Measurements from ENCODE around the gene BRI3BP. TPM values are rescaled to one million over a fixed set of nuclear protein-coding genes. Genes with fewer than 3 reads are reported as not detected.

Gene BRI3BP
- total RNA-seq, 1 experiment from 2014 or later, result 19.4 TPM

DNA sequence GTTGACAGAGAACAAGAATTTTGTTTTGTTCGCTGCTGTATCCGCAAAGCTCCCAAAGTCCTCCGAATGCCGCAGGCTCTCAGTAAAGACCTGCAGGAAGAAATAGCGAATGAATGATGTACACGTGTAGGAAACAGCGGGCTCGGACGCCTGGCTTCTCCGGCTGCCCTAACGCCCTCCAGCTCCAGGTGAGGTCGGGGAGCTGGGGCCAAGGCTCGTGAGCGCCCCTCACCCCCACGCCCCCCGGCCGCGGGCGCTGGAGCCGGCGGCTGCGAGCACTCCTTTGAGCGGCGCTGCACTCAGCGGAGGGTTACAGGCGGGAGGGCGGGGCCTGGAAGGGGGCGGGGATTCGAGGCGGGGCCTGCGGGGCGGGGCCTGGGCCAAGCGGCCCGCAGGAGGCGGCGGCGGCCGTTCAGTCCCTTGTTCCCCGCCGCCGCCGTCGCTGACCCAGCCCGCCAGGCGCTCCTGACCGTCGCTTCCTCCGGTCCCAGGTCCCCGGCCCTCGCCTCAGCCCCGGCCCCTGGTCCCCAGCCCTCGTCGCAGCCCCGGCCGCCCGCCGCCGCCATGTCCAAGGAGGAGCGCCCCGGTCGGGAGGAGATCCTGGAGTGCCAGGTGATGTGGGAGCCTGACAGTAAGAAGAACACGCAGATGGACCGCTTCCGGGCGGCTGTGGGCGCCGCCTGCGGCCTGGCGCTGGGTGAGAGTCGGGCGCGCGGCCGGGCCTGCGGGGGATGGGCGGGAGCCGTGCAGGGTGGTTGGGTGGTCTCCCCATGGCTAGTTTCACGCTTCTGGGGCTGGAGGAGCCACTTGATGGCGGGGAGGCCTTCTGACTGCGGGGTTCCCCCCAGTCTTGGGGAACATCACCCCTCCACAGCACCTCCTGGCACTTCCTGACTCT lies 71.8 kb downstream of the BRI3BP start, which contains the start of gene AACS:
Gene AACS (plus strand): TSS at position 415 of the 898 bp plus-strand sequence. CDS start 150 bp downstream, at position 565.
- H3K9me3 ChIP-seq (ENCODE audit: insufficient read depth, low read depth), result no peaks in the 10 kb centered on the region
- H3K36me3 ChIP-seq (ENCODE audit: low read depth), result no peaks in the 10 kb centered on the region
- TF ChIP-seq, protein P1, sequence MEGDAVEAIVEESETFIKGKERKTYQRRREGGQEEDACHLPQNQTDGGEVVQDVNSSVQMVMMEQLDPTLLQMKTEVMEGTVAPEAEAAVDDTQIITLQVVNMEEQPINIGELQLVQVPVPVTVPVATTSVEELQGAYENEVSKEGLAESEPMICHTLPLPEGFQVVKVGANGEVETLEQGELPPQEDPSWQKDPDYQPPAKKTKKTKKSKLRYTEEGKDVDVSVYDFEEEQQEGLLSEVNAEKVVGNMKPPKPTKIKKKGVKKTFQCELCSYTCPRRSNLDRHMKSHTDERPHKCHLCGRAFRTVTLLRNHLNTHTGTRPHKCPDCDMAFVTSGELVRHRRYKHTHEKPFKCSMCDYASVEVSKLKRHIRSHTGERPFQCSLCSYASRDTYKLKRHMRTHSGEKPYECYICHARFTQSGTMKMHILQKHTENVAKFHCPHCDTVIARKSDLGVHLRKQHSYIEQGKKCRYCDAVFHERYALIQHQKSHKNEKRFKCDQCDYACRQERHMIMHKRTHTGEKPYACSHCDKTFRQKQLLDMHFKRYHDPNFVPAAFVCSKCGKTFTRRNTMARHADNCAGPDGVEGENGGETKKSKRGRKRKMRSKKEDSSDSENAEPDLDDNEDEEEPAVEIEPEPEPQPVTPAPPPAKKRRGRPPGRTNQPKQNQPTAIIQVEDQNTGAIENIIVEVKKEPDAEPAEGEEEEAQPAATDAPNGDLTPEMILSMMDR (conservative IDR thresholded peaks at IDR 0.05), result no peak
- TF ChIP-seq EZH2 (IDR thresholded peaks at IDR 0.05; ENCODE audit: low read depth), result no peak
- ChIA-PET POLR2A (ENCODE audit: unreplicated experiment) (interaction anchor here (0.7 kb wide), 1 partner anchor 1707 kb away, joined by 4 read pairs; no protein-coding TSS in a partner anchor), CTCF (no interaction called here)
- H3K79me2 ChIP-seq (ENCODE audit: low read depth), result peaks cover 19% of the 10 kb centered on the region
- H3K4me3 ChIP-seq, result peak within 1 kb of the TSS; percentile 90
- H3K4me2 ChIP-seq, result peak within 1 kb of the TSS; percentile 95
- no peaks in the 10 kb centered on the region for H3F3A ChIP-seq (ENCODE audit: insufficient read depth, low read depth)
- H3K27ac ChIP-seq, result no peak within 1 kb of the TSS
- H3K27me3 ChIP-seq (ENCODE audit: insufficient read depth, low read depth), result no peaks in the 10 kb centered on the region
- peaks cover 16% of the 10 kb centered on the region; the same call in 1 of the 2 replicates for H3K4me1 ChIP-seq (replicated peaks; ENCODE audit: insufficient read depth)
- intact Hi-C loops (cut with micrococcal nuclease; ENCODE audit: unreplicated experiment), result loop anchor here (1.0 to 10.0 kb wide), 2 partner anchors 16 to 70 kb away; partner anchors contain the start of gene BRI3BP
- peak within 1 kb of the TSS; percentile 84 for H2AFZ ChIP-seq
- BruUV-seq (replicated peaks), result no TSS peak
- peak; percentile 37 to 66 for DNase-seq
- no peaks in the 10 kb centered on the region for H3K9me2 ChIP-seq (ENCODE audit: insufficient read depth)
- H4K20me1 ChIP-seq (ENCODE audit: insufficient read depth), result no peaks in the 10 kb centered on the region

- Histone ChIP-seq H3K4me3 (peak overlapping the region; percentile 90), H4K20me1 (ENCODE audit: insufficient read depth) (no peaks in the 10 kb centered on the region), H3K9me2 (ENCODE audit: insufficient read depth) (no peaks in the 10 kb centered on the region), H3F3A (ENCODE audit: insufficient read depth, low read depth) (no peaks in the 10 kb centered on the region), H3K4me1 (replicated peaks; ENCODE audit: insufficient read depth) (peaks cover 16% of the 10 kb centered on the region; the same call in 1 of the 2 replicates), H2AFZ (peak overlapping the region; percentile 84), H3K79me2 (ENCODE audit: low read depth) (peaks cover 19% of the 10 kb centered on the region), H3K27ac (no peak overlapping the region), H3K4me2 (peak overlapping the region; percentile 95), H3K27me3 (ENCODE audit: insufficient read depth, low read depth) (no peaks in the 10 kb centered on the region), H3K36me3 (ENCODE audit: low read depth) (no peaks in the 10 kb centered on the region), H3K9me3 (ENCODE audit: insufficient read depth, low read depth) (no peaks in the 10 kb centered on the region)
- BruUV-seq (replicated peaks), result no TSS peak
- no peak for DNase-seq
- ChIA-PET POLR2A (ENCODE audit: unreplicated experiment) (no interaction called here), CTCF (interaction anchor here (0.7 kb wide), 1 partner anchor 111 kb away, joined by 9 read pairs; no protein-coding TSS in a partner anchor)
- intact Hi-C loops (cut with micrococcal nuclease; ENCODE audit: unreplicated experiment), result loop anchor here (1.0 to 10.0 kb wide), 2 partner anchors 17 to 71 kb away; partner anchors contain the start of gene BRI3BP
- TF ChIP-seq, protein P1 (conservative IDR thresholded peaks at IDR 0.05), result no peak
- no peak for TF ChIP-seq EZH2 (IDR thresholded peaks at IDR 0.05; ENCODE audit: low read depth)
Observed at GRCh38 chr12:125065919-125066570, 72.6 kb downstream of the BRI3BP start.

DNA sequence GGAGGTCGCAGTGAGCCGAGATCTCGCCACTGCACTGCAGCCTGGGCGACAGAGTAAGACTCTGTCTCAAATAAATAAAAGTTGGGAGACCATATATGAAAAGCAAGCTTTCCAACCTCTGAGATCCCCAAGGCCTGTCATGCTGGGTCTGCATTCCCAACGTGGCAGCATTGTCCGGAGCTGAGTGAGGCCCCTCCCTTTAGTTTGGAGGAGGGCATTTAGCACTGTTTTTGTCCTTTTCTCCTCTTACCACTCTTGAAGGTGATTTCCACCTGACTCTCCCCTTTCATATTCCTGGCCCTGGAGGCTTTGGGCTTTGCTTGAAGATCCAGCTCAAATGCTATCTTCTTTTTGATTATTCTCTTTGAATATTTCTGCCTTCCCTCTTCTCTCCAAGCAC lies 74.9 kb downstream of the BRI3BP start:
- Histone ChIP-seq H3K4me3 (no peak overlapping the region), H3K36me3 (ENCODE audit: low read depth) (no peaks in the 10 kb centered on the region), H3K27ac (no peak overlapping the region), H3K4me1 (replicated peaks; ENCODE audit: insufficient read depth) (peaks cover 16% of the 10 kb centered on the region; the same call in 1 of the 2 replicates), H3K27me3 (ENCODE audit: insufficient read depth, low read depth) (no peaks in the 10 kb centered on the region), H3K79me2 (ENCODE audit: low read depth) (peaks cover 19% of the 10 kb centered on the region), H3F3A (ENCODE audit: insufficient read depth, low read depth) (no peaks in the 10 kb centered on the region), H4K20me1 (ENCODE audit: insufficient read depth) (no peaks in the 10 kb centered on the region), H3K9me2 (ENCODE audit: insufficient read depth) (no peaks in the 10 kb centered on the region), H3K4me2 (no peak overlapping the region), H3K9me3 (ENCODE audit: insufficient read depth, low read depth) (no peaks in the 10 kb centered on the region), H2AFZ (no peak overlapping the region)
- BruUV-seq (replicated peaks), result no TSS peak
- POLR2A ChIA-PET (ENCODE audit: unreplicated experiment), result no interaction called here
- TF ChIP-seq, protein P1 (conservative IDR thresholded peaks at IDR 0.05), result no peak
- no peak for TF ChIP-seq EZH2 (IDR thresholded peaks at IDR 0.05; ENCODE audit: low read depth)
- no peak for DNase-seq
- intact Hi-C loops (cut with micrococcal nuclease; ENCODE audit: unreplicated experiment), result loop anchor here (10.0 kb wide), 1 partner anchor 74 kb away; the partner anchor contains the start of gene BRI3BP
- CTCF ChIA-PET, result no interaction called here
